Progenitor cell of endocrine pancreas (in vitro differentiated cells): ENCODE results near the gene PSMD5. TPM values are rescaled to one million over a fixed set of nuclear protein-coding genes. Genes with fewer than 3 reads are reported as not detected.

Experiments
- DNase-seq: peaks from one replicate; pipeline ENCODE4 v3.0.0; 2021; ENCODE audit warnings: low spot score; ENCODE audit not compliant: unreplicated experiment
- H3K27ac Mint-ChIP-seq: 2 replicates; pipeline ENCODE4 v1.8.0; 2021; ENCODE audit warnings: mild to moderate bottlenecking, moderate library complexity, mixed read lengths
- H3K27me3 Mint-ChIP-seq: 2 replicates; pipeline ENCODE4 v1.8.0; 2021; ENCODE audit warnings: mixed read lengths
- H3K36me3 Mint-ChIP-seq: 2 replicates; pipeline ENCODE4 v1.8.0; 2022; ENCODE audit warnings: mixed read lengths; ENCODE audit not compliant: insufficient read depth
- H3K4me1 Mint-ChIP-seq: 2 replicates; pipeline ENCODE4 v1.8.0; 2021; ENCODE audit warnings: low read depth, mixed read lengths
- H3K4me3 Mint-ChIP-seq: 2 replicates; pipeline ENCODE4 v1.8.0; 2021; ENCODE audit warnings: low read depth, mild to moderate bottlenecking, moderate library complexity, mixed read lengths
- H3K9me3 Mint-ChIP-seq: 2 replicates; pipeline ENCODE4 v1.8.0; 2021; ENCODE audit warnings: low read depth, mixed read lengths
- total RNA-seq: library from RNA; stranded (reverse); gene quantifications from 2 replicates; pipeline ENCODE4 v1.2.1, GENCODE V29; 2021
- TF ChIP-seq, protein P1 (sequence below): fragments of 200-600 bp; sonication (generic); IDR thresholded peaks from one replicate; pipeline ENCODE4 v1.5.0; 2021; ENCODE audit warnings: antibody characterized with exemption, mild to moderate bottlenecking; ENCODE audit not compliant: unreplicated experiment

PSMD5 gene
- total RNA-seq, 1 donor from 2014 or later = 50.1 TPM

DNA sequence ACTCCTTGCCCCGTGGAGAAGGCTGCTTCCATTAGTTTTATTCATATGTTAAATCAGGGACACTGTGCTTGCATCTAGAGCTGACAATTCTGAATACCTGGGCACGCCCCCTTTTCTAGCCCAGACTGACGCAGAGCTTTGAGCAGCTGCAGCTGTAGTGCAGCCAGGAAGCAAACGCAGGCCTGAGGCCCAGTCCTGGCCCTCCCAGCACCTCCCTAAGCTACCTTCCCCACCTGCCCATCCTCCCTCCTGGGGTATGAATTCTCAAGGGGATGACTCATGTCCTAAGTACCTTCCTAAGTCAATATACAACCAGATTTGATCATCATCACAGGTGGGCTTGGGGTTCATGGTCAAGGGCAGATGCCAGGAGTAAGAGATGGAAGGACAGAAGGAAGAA, 30.8 kb upstream of the PSMD5 start:
- H3K27me3 Mint-ChIP-seq = peaks cover 15% of the 10 kb centered on the region
- TF ChIP-seq, protein P1, sequence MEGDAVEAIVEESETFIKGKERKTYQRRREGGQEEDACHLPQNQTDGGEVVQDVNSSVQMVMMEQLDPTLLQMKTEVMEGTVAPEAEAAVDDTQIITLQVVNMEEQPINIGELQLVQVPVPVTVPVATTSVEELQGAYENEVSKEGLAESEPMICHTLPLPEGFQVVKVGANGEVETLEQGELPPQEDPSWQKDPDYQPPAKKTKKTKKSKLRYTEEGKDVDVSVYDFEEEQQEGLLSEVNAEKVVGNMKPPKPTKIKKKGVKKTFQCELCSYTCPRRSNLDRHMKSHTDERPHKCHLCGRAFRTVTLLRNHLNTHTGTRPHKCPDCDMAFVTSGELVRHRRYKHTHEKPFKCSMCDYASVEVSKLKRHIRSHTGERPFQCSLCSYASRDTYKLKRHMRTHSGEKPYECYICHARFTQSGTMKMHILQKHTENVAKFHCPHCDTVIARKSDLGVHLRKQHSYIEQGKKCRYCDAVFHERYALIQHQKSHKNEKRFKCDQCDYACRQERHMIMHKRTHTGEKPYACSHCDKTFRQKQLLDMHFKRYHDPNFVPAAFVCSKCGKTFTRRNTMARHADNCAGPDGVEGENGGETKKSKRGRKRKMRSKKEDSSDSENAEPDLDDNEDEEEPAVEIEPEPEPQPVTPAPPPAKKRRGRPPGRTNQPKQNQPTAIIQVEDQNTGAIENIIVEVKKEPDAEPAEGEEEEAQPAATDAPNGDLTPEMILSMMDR = no peak
- H3K27ac Mint-ChIP-seq = no peak overlapping the region
- H3K4me1 Mint-ChIP-seq = peaks cover 14% of the 10 kb centered on the region
- DNase-seq = no peak
- H3K36me3 Mint-ChIP-seq = peaks cover 1% of the 10 kb centered on the region
- H3K4me3 Mint-ChIP-seq = no peak overlapping the region
- no peaks in the 10 kb centered on the region for H3K9me3 Mint-ChIP-seq

DNA sequence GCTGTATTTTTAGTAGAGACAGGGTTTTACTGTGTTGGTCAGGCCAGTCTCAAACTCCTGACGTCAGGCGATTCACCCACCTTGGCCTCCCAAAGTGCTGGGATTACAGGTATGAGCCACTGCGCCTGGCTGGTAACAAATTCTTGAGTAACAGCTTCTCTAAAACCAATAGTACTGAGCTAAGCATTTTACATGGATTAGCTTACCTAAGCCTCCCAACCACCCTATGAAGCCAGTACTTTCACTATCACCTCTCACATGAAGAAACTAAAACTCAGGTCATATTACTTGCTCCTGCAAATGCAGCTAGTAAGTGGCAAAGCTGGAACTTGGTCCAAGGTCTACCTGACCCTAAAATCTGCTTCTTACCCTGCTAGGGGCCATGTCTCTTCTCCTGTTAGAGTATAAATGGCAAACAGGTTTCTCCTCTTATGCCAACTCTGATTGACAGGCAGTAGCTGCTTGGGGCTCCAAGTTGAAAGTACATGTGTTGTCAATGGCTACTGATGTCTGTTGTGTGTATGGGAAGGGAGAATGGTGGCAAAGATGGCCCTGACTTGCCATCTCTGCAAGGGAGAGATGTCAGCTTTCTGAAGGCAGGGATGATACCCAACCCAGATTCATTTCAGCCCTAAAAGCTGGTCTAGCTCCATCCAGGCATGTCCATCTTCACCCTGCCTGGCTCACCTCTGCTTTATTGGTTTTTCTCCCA, 30.2 kb upstream of the PSMD5 start:
- no peak overlapping the region for H3K27ac Mint-ChIP-seq
- H3K4me3 Mint-ChIP-seq = no peak overlapping the region
- no peak for DNase-seq
- peaks cover 16% of the 10 kb centered on the region for H3K4me1 Mint-ChIP-seq
- TF ChIP-seq, protein P1 = no peak
- no peaks in the 10 kb centered on the region for H3K9me3 Mint-ChIP-seq
- peaks cover 1% of the 10 kb centered on the region for H3K36me3 Mint-ChIP-seq
- H3K27me3 Mint-ChIP-seq = peaks cover 9% of the 10 kb centered on the region

- no peak for DNase-seq
- no peak overlapping the region for H3K27ac Mint-ChIP-seq
- no peak overlapping the region for H3K4me3 Mint-ChIP-seq
- peaks cover 8% of the 10 kb centered on the region for H3K4me1 Mint-ChIP-seq
- peaks cover 1% of the 10 kb centered on the region for H3K27me3 Mint-ChIP-seq
- TF ChIP-seq, protein P1 = no peak
- peaks cover 1% of the 10 kb centered on the region for H3K36me3 Mint-ChIP-seq
- H3K9me3 Mint-ChIP-seq = no peaks in the 10 kb centered on the region
These were observed 27.5 kb upstream of the PSMD5 start for GRCh38 chr9:120870206-120870605.

DNA sequence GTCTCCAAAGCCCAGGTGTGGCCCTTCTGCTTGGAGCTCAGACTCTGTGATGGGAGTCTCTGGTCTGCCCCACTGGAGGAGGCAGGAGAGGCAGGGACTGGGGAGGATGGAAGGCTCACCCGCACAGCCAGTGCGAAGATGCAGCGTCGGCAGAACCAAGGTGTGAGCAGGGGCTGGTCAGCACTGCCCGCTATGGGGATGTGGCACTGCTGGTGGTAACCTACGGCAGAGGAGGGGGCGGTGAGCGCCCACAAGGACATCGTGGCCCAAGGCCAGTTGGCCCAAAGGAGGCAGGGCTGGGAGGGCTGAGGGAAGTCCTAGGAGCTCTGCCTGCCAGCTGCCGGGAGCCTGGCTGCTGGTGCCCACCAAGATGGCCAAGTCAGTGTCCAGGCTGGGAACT, 27.0 kb upstream of the PSMD5 start:
- H3K4me1 Mint-ChIP-seq = peaks cover 8% of the 10 kb centered on the region
- DNase-seq = no peak
- no peaks in the 10 kb centered on the region for H3K27me3 Mint-ChIP-seq
- TF ChIP-seq, protein P1 = no peak
- H3K36me3 Mint-ChIP-seq = peaks cover 1% of the 10 kb centered on the region
- H3K9me3 Mint-ChIP-seq = no peaks in the 10 kb centered on the region
- no peak overlapping the region for H3K27ac Mint-ChIP-seq
- no peak overlapping the region for H3K4me3 Mint-ChIP-seq

GRCh38 chr9:120869360-120869687, 26.6 kb upstream of the PSMD5 start:
- H3K9me3 Mint-ChIP-seq = no peaks in the 10 kb centered on the region
- no peak for DNase-seq
- H3K4me1 Mint-ChIP-seq = peaks cover 8% of the 10 kb centered on the region
- peak overlapping the region; percentile 80 for H3K4me3 Mint-ChIP-seq
- TF ChIP-seq, protein P1 = no peak
- peak overlapping the region; percentile 65 for H3K27ac Mint-ChIP-seq
- peaks cover 1% of the 10 kb centered on the region for H3K36me3 Mint-ChIP-seq
- no peaks in the 10 kb centered on the region for H3K27me3 Mint-ChIP-seq
